HG03565 (cell line): ENCODE measurements around the gene WDR6.

Experiments
- ATAC-seq: cut with Tn5 transposase; IDR thresholded peaks from one replicate; pipeline ENCODE4 v1.9.1; 2021; ENCODE audit warnings: mild to moderate bottlenecking, moderate library complexity; ENCODE audit not compliant: unreplicated experiment

WDR6 gene

DNA sequence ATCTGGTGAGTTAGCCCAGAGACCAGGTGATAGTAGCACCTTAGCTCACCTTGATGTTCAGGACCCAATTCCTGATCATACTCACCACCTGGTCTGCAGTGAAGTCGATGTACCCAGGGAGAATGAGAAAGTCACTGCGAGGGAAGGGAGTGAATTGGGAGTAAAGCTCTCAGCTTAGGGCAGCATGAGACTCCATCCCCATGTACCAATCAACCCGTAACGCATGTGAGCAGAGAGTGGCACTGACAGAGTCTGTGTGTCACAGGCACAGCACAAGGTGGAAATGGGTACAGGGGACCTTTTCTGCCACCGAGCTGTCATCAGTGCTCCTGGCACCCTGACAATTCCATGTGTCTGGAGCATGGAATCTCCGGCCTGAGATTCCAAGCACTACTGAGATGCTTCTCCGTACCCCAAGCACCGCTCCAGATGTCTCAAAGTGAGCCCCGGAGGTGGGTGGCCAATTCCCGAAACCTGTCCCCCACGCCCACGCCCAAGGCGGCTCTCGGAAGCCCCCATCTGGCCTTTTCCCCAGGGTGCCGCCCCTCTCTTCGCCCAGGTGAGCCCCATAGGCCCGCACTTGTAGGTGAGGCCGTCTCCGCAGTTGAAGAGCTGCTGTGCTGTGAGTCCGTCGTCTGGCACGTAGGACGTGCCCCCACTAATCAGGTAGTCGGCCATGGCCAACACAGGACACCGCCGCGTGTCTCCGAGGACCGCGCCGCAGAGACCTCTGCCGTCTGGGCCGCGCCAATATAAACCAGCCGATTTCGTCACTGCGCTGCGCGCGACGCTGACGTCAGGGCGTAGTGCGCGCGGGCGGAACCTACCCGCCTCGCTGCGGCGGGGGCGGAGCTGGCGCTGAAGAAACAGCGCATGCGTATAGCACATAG is 21.7 kb downstream of the WDR6 start, which contains the start of gene IMPDH2:
Gene IMPDH2 (minus strand): TSS at position 726 of the 890 bp plus-strand sequence. CDS start 48 bp downstream, at position 678.
- peak; percentile 88 for ATAC-seq

- ATAC-seq = no peak
Observed at GRCh38 chr3:49029563-49029884, 22.3 kb downstream of the WDR6 start.

DNA sequence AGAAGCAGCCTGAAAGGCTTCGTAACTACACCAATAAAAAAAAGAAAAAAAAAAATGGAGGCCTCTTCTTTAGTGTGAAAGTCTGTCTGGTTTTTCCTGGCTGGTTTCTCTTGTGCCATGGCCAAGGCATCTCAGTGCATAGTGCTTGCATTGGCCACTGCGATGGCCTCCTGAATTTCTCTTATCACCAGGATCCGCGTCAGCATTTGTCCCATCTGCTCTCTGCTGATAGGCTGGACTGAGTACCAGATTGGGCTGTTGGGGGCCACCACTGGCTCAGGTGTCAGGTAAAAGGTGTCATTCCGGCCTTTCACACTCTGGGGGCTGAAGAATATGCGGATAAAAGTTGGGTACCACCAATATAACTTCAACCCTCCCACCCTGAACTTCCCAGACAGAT is 23.1 kb downstream of the WDR6 start:
- ATAC-seq = no peak

DNA sequence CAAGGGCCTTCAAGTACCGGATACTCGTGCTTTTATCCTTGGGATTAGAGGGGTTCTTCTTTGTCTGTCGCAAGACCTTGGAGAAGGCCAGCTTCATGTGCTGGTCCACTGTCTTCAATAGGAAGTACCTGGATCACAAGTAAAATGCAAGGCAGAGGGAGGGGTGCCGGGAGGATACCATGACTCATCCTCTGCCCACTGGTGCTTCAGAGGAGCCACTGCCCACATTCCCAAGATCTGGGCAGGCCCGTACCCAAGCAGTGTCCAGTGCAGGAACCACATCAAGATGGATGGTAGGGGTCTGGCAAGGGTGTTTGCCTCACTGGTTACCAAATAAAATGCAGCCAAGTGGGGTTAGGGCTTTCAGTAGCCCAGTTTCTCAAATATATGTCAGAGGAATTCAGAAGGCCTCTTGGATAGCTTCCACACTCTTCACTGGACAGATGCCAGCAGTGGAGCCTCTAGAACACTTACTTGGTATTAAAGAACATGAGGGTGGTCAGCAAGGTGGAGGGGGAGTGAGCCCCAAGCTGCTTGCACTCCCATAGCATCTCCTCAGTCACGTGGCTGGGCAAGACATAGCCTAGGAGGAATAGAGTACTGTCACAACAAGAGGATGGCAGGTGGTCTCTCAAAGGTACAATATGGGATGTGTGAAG is 25.6 kb downstream of the WDR6 start:
- ATAC-seq = no peak

DNA sequence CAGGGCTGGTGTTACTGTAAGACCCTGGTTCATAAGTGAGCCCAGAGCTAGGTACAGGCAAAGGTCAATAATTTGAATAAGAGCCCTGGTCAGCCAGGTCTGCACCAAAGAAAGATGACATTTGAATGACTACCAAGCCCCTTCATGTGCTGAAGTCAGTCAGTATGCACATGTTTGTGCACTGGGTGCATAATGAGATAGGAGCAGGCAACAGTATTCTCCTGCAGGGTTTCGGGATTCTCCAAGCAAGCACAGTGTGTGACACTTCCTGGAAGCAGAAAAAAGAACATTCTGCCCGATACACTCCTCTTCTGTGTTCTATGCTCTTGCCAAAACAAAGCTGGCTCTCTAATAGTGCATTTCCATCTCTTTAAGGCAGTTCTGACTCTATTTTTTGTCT is 27.5 kb downstream of the WDR6 start:
- ATAC-seq = no peak

DNA sequence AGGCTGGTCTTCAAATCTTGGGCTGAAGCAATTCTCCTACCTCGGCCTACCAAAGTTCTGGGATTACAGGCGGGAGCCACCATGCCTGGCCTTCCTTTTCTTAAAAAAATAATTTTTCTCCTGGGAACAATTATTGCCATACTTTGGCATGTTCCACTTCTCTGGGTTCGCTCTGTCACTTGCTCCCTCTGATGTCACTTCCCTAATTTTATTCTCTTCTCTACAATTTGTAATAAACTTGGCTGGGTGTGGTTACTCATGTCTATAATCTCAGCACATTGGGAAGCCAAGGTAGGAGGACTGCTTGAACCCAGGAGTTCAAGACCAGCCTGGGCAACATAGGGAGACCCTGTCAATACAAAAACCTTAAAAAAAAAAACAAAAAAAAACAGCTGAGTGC is 28.1 kb downstream of the WDR6 start:
- ATAC-seq = no peak

- no peak for ATAC-seq
Observed at GRCh38 chr3:49053543-49053942, 46.4 kb downstream of the WDR6 start.

- ATAC-seq = no peak
Observed at GRCh38 chr3:49054344-49054862, 47.2 kb downstream of the WDR6 start.

- no peak for ATAC-seq
Observed at GRCh38 chr3:49057268-49057667, 50.1 kb downstream of the WDR6 start.

DNA sequence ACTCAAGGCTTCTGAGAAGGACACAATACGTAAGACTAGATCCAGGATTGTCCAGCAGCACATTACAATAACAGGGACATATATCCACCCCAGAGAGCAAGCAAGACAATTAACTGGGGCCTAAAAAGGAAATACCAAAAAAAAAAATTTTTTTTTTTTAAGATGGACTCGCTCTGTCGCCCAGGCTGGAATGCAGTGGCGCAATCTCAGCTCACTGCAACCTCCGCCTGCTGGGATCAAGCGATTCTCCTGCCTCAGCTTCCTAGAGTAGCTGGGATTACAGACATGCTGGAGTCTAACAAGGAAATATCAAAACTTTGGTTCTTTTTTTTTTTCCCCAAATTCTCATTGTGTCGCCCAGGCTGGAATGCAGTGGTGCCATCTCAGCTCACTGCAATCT is 50.8 kb downstream of the WDR6 start:
- ATAC-seq = no peak
